Measurements from ENCODE around the gene COA8. TPM values are rescaled to one million over a fixed set of nuclear protein-coding genes. Genes with fewer than 3 reads are reported as not detected.

Gene COA8
- total RNA-seq, 1 experiment from 2014 or later = 37.2 TPM

DNA sequence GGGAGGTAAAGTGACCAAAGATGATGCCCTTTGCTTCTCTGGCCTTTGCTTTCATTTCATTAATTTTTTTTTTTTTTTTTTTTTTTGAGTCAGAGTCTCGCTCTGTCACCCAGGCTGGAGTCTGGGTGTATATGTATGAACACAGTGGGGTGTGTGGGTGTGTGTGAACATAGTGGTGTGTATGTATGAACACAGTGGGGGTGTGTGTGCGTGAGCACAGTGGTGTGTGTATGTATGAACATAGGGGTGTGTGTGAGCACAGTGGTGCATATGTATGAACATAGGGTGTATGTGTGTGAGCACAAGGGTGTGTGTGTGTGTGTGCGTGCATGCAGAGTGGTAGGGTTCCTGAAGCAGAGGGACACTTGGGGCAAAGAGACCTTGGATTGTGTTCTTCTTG lies 75.8 kb downstream of the COA8 start:
- CTCF ChIA-PET = interaction anchor here (0.7 kb wide), 1 partner anchor 13 kb away, joined by 3 read pairs; no protein-coding TSS in a partner anchor
- BruUV-seq (replicated peaks) = no TSS peak
- intact Hi-C loops (cut with micrococcal nuclease; ENCODE audit: unreplicated experiment) = no loop called here
- H3K27ac Mint-ChIP-seq (ENCODE audit: unreplicated experiment) = no peak overlapping the region
- H3K4me1 Mint-ChIP-seq (ENCODE audit: low read depth, unreplicated experiment) = no peaks in the 10 kb centered on the region
- TF ChIP-seq, protein P1, sequence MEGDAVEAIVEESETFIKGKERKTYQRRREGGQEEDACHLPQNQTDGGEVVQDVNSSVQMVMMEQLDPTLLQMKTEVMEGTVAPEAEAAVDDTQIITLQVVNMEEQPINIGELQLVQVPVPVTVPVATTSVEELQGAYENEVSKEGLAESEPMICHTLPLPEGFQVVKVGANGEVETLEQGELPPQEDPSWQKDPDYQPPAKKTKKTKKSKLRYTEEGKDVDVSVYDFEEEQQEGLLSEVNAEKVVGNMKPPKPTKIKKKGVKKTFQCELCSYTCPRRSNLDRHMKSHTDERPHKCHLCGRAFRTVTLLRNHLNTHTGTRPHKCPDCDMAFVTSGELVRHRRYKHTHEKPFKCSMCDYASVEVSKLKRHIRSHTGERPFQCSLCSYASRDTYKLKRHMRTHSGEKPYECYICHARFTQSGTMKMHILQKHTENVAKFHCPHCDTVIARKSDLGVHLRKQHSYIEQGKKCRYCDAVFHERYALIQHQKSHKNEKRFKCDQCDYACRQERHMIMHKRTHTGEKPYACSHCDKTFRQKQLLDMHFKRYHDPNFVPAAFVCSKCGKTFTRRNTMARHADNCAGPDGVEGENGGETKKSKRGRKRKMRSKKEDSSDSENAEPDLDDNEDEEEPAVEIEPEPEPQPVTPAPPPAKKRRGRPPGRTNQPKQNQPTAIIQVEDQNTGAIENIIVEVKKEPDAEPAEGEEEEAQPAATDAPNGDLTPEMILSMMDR (IDR thresholded peaks at IDR 0.05; ENCODE audit: unreplicated experiment) = no peak
- DNase-seq = no peak
- peaks cover 14% of the 10 kb centered on the region for H3K36me3 Mint-ChIP-seq (ENCODE audit: insufficient read depth, unreplicated experiment)
- no peak overlapping the region for H3K4me3 Mint-ChIP-seq (ENCODE audit: low read depth, unreplicated experiment)
- H3K9me3 Mint-ChIP-seq (ENCODE audit: low read depth, unreplicated experiment) = no peaks in the 10 kb centered on the region
- no peaks in the 10 kb centered on the region for H3K27me3 Mint-ChIP-seq (ENCODE audit: unreplicated experiment)

Other genes starting within 250 kb of the COA8 start
- 327 and 328 TPM in 2 replicates for gene EIF5, start 228.7 kb upstream of the COA8 start, total RNA-seq (2022)
- gene MARK3, start 177.5 kb upstream of the COA8 start, total RNA-seq (2022) = 76.0 and 79.5 TPM in 2 replicates
- 27.0 and 28.2 TPM in 2 replicates for gene CKB, start 40.1 kb upstream of the COA8 start, total RNA-seq (2022)
- 25.9 and 28.0 TPM in 2 replicates for gene TRMT61A, start 33.8 kb upstream of the COA8 start, total RNA-seq (2022)
- gene BAG5, start 303 bp upstream of the COA8 start, total RNA-seq (2022) = 36.5 and 38.4 TPM in 2 replicates
- 124 and 128 TPM in 2 replicates for gene KLC1, start 66.3 kb downstream of the COA8 start, total RNA-seq (2022)
- 48.6 and 52.9 TPM in 2 replicates for gene XRCC3, start 152.5 kb downstream of the COA8 start, total RNA-seq (2022)
- 45.7 and 48.8 TPM in 2 replicates for gene ZFYVE21, start 152.8 kb downstream of the COA8 start, total RNA-seq (2022)